Ishikawa (cell line): Measurements from ENCODE around the gene DYRK3.

Experiments used
- CEBPB ChIP-seq: IDR thresholded peaks from 2 replicates; pipeline ENCODE4 v1.6.1; 2012
- CREB1 ChIP-seq: IDR thresholded peaks from 2 replicates; pipeline ENCODE4 v1.6.1; 2012; ENCODE audit warnings: low read depth
- EGR1 ChIP-seq: IDR thresholded peaks from 2 replicates; pipeline ENCODE4 v1.6.1; 2012
- EP300 ChIP-seq: IDR thresholded peaks from 2 replicates; pipeline ENCODE4 v1.6.1; 2012; ENCODE audit warnings: borderline replicate concordance
- FOXM1 ChIP-seq: IDR thresholded peaks from 2 replicates; pipeline ENCODE4 v1.6.1; 2012; ENCODE audit warnings: low read depth, borderline replicate concordance
- NFIC ChIP-seq: IDR thresholded peaks from 2 replicates; pipeline ENCODE4 v1.6.1; 2012
- RAD21 ChIP-seq: IDR thresholded peaks from 2 replicates; pipeline ENCODE4 v1.6.1; 2012; ENCODE audit warnings: low read depth
- TAF1 ChIP-seq: IDR thresholded peaks from 2 replicates; pipeline ENCODE4 v1.6.1; 2012; ENCODE audit warnings: low read depth, mild to moderate bottlenecking
- TCF12 ChIP-seq: IDR thresholded peaks from 2 replicates; pipeline ENCODE4 v1.6.1; 2012; ENCODE audit warnings: low read depth
- TEAD4 ChIP-seq: IDR thresholded peaks from 2 replicates; pipeline ENCODE4 v1.6.1; 2012
- YY1 ChIP-seq: IDR thresholded peaks from 2 replicates; pipeline ENCODE4 v1.6.1; 2012; ENCODE audit warnings: low read depth
- ZBTB7A ChIP-seq: IDR thresholded peaks from 2 replicates; pipeline ENCODE4 v1.6.1; 2012; ENCODE audit warnings: low read depth
- TF ChIP-seq, protein P1 (sequence below): IDR thresholded peaks from 2 replicates; pipeline ENCODE4 v1.6.1; 2012
- TF ChIP-seq, protein P2 (sequence below): IDR thresholded peaks from 2 replicates; pipeline ENCODE4 v1.6.1; 2012
- TF ChIP-seq, protein P3 (sequence below): IDR thresholded peaks from 2 replicates; pipeline ENCODE4 v1.6.1; 2012; ENCODE audit warnings: low read depth, mild to moderate bottlenecking

The DYRK3 gene

GRCh38 chr1:206674745-206675175 is 39.4 kb downstream of the DYRK3 start:
- TF ChIP-seq ZBTB7A (no peak), TEAD4 (no peak), TAF1 (no peak), EGR1 (no peak), RAD21 (no peak), EP300 (no peak), CEBPB (no peak), FOXM1 (no peak), CREB1 (no peak), TCF12 (no peak), NFIC (no peak), YY1 (no peak)
- TF ChIP-seq, protein P1, sequence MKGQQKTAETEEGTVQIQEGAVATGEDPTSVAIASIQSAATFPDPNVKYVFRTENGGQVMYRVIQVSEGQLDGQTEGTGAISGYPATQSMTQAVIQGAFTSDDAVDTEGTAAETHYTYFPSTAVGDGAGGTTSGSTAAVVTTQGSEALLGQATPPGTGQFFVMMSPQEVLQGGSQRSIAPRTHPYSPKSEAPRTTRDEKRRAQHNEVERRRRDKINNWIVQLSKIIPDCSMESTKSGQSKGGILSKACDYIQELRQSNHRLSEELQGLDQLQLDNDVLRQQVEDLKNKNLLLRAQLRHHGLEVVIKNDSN: no peak
- TF ChIP-seq, protein P2, sequence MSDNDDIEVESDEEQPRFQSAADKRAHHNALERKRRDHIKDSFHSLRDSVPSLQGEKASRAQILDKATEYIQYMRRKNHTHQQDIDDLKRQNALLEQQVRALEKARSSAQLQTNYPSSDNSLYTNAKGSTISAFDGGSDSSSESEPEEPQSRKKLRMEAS: no peak
- TF ChIP-seq, protein P3, sequence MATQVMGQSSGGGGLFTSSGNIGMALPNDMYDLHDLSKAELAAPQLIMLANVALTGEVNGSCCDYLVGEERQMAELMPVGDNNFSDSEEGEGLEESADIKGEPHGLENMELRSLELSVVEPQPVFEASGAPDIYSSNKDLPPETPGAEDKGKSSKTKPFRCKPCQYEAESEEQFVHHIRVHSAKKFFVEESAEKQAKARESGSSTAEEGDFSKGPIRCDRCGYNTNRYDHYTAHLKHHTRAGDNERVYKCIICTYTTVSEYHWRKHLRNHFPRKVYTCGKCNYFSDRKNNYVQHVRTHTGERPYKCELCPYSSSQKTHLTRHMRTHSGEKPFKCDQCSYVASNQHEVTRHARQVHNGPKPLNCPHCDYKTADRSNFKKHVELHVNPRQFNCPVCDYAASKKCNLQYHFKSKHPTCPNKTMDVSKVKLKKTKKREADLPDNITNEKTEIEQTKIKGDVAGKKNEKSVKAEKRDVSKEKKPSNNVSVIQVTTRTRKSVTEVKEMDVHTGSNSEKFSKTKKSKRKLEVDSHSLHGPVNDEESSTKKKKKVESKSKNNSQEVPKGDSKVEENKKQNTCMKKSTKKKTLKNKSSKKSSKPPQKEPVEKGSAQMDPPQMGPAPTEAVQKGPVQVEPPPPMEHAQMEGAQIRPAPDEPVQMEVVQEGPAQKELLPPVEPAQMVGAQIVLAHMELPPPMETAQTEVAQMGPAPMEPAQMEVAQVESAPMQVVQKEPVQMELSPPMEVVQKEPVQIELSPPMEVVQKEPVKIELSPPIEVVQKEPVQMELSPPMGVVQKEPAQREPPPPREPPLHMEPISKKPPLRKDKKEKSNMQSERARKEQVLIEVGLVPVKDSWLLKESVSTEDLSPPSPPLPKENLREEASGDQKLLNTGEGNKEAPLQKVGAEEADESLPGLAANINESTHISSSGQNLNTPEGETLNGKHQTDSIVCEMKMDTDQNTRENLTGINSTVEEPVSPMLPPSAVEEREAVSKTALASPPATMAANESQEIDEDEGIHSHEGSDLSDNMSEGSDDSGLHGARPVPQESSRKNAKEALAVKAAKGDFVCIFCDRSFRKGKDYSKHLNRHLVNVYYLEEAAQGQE: no peak

DNA sequence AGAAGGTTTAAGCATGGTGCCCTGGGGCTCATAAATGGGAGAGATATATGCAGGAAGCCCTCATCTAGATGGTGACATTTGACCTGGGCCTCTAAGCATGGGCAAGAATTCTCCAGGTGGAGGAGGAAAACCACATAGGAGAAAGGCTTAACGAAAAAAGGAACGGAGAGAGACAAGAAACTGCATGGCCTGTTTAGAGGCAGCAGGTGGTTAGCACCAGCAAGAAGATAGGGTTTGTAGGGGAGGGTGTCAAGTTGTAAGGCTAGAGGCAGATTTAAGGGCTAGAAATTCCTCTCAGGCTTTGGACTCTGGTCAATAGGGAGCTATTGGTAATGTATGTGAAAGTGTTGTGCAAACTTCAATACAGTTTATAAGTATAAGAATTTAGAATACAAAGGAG is 41.2 kb downstream of the DYRK3 start:
- no peak for TF ChIP-seq TCF12
- no peak for TF ChIP-seq NFIC
- TF ChIP-seq, protein P2: no peak

GRCh38 chr1:206678490-206678889 is 43.2 kb downstream of the DYRK3 start:
- TF ChIP-seq NFIC (no peak), EP300 (no peak), FOXM1 (no peak), CEBPB (no peak), YY1 (no peak), TEAD4 (no peak), TCF12 (no peak), TAF1 (no peak), ZBTB7A (no peak)
- TF ChIP-seq, protein P2: no peak
- TF ChIP-seq, protein P3: no peak
- TF ChIP-seq, protein P1: no peak

DNA sequence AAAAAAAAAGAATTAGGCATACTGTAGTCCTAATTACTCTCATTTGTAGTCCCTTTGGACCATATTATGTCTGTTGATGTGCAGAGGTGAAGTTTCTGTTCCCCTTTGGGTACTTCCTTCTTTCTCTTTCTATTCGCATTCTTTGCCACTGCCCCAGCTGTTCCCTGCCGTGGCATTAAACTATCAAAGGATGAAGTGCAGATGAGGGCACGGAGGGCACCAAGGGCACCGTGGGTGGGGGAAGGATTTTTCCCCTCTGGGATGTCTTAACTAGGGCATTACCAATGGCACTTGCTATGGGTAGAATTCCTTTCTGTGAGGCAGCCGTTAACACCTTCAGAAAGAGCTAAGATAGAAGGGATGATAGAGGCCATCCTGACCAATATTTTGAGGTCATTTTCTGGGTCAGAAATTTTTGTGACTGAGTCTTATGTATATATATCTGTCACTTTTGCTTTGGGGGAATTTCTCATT is 44.4 kb downstream of the DYRK3 start:
- TF ChIP-seq TEAD4 (no peak), NFIC (no peak), RAD21 (no peak), TCF12 (no peak), EP300 (no peak), YY1 (no peak), FOXM1 (no peak), ZBTB7A (no peak), CREB1 (no peak), CEBPB (no peak), EGR1 (no peak), TAF1 (no peak)
- TF ChIP-seq, protein P2: no peak
- TF ChIP-seq, protein P1: no peak

GRCh38 chr1:206680279-206680678 is 44.9 kb downstream of the DYRK3 start:
- TF ChIP-seq TEAD4 (no peak), CREB1 (no peak), TAF1 (no peak), TCF12 (no peak)
